HEK293T (cell line): ENCODE measurements around the gene MAP2K5.
"Not testable (repeated sequence)": the region's sequence is repeated elsewhere in the genome, so short reads cannot be mapped to it uniquely, and the experiment has no call there.

ENCODE experiments used
- ARNT ChIP-seq: fragments of 450-650 bp; IDR thresholded peaks from 2 replicates; pipeline ENCODE4 v1.6.1; 2017; ENCODE audit warnings: mild to moderate bottlenecking
- BHLHE40 ChIP-seq: fragments of 450-650 bp; IDR thresholded peaks from 2 replicates; pipeline ENCODE4 v1.6.1; 2016; ENCODE audit warnings: mild to moderate bottlenecking, moderate library complexity, borderline replicate concordance
- CTBP1 ChIP-seq: fragments of 450-650 bp; IDR thresholded peaks from 2 replicates; pipeline ENCODE4 v1.6.1; 2016; ENCODE audit warnings: borderline replicate concordance
- ELF4 ChIP-seq: fragments of 450-650 bp; IDR thresholded peaks from 2 replicates; pipeline ENCODE4 v1.6.1; 2017; ENCODE audit warnings: antibody characterized with exemption
- FOXA1 ChIP-seq: fragments of 450-650 bp; IDR thresholded peaks from 2 replicates; pipeline ENCODE4 v1.6.1; 2016; ENCODE audit warnings: mild to moderate bottlenecking
- FOXK2 ChIP-seq: fragments of 450-650 bp; IDR thresholded peaks from 2 replicates; pipeline ENCODE4 v1.6.1; 2016; ENCODE audit warnings: mild to moderate bottlenecking
- FOXM1 ChIP-seq: fragments of 450-650 bp; IDR thresholded peaks from 2 replicates; pipeline ENCODE4 v1.6.1; 2017; ENCODE audit warnings: mild to moderate bottlenecking, borderline replicate concordance
- L3MBTL2 ChIP-seq: fragments of 450-650 bp; conservative IDR thresholded peaks from 2 replicates; pipeline ENCODE4 v1.6.1; 2016; ENCODE audit warnings: mild to moderate bottlenecking
- LEF1 ChIP-seq: fragments of 450-650 bp; IDR thresholded peaks from 2 replicates; pipeline ENCODE4 v1.6.1; 2017; ENCODE audit warnings: mild to moderate bottlenecking, borderline replicate concordance
- NFRKB ChIP-seq: fragments of 450-650 bp; IDR thresholded peaks from 2 replicates; pipeline ENCODE4 v1.6.1; 2016; ENCODE audit warnings: mild to moderate bottlenecking, moderate library complexity
- SP1 ChIP-seq: fragments of 450-650 bp; IDR thresholded peaks from 2 replicates; pipeline ENCODE4 v1.6.1; 2017
- SUZ12 ChIP-seq: fragments of 450-650 bp; IDR thresholded peaks from 2 replicates; pipeline ENCODE4 v1.6.1; 2016; ENCODE audit warnings: mild to moderate bottlenecking
- TARDBP ChIP-seq: fragments of 450-650 bp; IDR thresholded peaks from 2 replicates; pipeline ENCODE4 v1.6.1; 2016
- ZNF384 ChIP-seq: fragments of 450-650 bp; IDR thresholded peaks from 2 replicates; pipeline ENCODE4 v1.6.1; 2016

DNA sequence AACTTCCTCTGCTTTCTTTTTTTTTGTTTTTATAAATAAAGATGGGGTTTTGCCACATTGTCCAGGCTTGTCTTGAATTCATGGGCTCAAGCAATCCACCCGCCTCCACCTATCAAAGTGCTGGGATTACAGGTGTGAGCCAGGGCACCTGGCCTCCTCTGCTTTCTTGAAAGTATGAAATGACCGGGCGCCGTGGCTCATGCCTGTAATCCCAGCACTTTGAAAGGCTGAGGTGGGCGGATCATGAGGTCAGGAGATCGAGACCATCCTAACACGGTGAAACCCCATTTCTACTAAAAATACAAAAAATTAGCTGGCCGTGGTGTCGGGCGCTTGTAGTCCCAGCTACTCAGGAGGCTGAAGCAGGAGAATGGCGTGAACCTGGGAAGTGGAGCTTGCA, 93.4 kb downstream of the MAP2K5 start:
- not testable (repeated sequence) for TF ChIP-seq FOXM1, L3MBTL2, SP1, NFRKB, BHLHE40, ELF4, FOXK2, ZNF384, ARNT, LEF1, TARDBP, CTBP1, SUZ12, FOXA1
